ENCODE measurements around the gene CCDC9B.

Gene CCDC9B

DNA sequence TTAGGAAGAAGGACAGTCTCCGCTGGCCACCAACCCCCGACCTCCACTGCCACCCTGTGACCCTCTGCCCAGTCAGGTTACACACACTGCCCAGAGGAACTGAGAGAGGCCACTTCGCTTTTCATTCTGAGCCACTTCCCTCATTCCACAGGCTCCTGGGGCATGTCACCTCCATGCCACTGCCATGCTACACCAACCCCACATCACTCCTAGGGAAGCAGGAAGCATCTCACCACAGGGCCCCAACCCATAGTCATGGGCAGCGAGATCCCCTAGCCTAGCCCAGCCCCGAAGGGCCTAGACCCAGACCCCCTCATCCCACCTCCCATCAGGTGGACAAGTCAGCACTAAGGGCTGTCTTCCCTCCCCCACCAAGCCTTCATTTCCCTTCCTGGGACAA is 34.4 kb downstream of the CCDC9B start:
- DNase-seq: no peak

GRCh38 chr15:40305281-40305680 is 35.5 kb downstream of the CCDC9B start:
- DNase-seq: no peak

DNA sequence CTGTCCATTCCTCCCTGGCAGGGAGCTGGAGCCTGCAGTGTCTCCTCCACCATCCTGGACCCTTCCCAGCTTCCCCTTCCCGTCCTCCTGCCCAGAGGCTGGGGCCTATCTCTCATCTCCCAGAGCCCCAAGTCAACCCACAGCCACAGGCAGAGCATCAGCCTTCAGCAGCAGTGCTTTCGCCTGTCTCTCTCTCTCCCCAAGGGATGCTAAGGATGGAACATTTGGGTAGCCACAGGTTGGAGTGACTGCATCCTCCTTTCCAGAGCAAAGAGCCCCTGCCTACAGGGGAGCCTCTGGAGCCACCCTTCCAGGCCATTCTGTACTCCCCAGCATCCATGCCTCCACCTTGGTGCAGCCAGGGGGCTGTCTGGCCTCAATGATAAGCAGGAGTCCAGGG is 37.2 kb downstream of the CCDC9B start:
- no peak for DNase-seq

DNA sequence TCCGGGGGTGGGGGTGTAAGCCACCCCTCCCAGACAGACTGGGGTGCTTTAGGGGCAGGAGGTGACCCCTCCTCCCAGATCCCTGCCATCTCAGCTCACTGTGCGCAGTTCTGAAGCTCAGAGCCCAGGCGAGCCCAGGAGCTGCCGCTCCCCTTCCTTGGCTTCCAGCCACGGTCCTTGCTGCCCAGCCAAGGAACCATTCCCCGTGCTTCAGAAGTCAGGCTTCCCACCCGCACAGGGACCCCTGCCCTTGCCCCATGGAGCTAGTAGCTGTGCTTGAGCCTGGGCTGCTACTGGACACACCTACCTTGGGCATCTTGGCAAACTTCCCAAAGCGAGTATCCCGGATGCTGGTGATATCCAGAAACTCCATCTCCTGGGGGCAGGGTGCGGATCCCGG is 37.8 kb downstream of the CCDC9B start:
- DNase-seq: no peak

DNA sequence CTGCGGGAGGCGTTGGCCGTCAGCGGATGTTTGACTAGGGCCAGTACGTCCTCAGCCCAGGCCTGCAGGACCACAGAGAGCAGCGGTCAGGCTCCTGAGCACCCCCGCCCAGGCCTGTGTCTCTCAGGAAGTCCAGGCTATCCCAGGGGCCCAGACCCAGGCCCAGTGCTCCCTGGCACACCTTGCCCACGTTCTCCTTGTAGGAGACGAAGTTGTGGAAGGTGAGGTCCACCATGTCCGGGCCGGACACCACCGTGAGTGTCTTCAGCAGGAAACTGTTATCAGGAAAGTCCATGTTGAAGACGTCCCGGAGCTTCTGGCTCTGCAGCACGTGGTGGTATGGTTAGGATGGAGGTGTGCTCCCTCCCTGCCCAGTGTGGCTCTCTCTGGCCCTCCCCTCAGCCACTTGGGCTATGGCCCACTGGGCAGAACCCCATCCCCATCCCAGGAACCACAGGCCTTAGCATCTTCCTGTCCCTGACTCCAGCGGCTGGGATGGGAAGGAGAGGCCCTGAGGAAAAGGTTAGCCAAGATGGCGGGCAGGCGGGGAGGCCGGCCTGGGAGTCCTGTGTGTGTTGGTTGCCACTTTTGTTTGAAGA is 38.4 kb downstream of the CCDC9B start:
- no peak for DNase-seq

GRCh38 chr15:40301467-40302179 is 39.1 kb downstream of the CCDC9B start:
- DNase-seq: no peak

GRCh38 chr15:40300771-40301170 is 40.0 kb downstream of the CCDC9B start:
- DNase-seq: no peak

GRCh38 chr15:40300367-40300766 is 40.4 kb downstream of the CCDC9B start:
- no peak for DNase-seq

DNA sequence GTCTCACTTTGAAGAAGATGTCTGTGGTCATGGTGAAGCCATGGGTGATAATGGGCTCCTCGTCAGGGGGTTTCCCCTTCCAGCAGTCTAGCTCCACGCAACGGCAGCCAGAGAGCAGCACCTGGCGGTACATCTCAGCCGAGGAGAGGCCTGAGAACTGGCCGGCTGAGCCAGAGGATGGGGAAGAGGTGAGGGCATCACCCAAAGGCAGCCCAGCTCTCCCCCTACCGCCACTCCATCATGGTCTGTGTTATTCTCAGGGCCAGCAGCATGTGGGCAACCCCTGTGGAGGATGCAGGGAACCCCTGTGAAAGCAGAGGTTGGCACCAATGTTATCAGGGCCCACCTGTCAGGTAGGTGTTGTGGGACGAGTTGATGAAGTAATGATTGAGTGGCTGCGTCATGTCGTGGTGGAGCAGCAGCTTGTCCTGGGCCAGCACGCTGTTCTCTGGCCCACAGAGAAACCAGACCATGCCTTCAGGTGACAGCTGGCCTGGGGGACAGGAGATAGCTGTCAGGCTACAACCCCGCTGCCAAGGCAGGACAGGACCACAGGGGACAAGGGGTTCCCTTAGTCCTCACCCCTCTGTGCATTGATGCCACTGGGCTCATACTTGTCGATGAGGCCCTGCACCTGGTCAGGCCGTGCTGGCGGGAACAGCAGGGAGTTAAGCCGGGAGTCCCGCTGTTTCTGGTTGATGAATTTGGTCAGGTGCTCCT is 42.4 kb downstream of the CCDC9B start:
- no peak for DNase-seq

- no peak for DNase-seq
Observed at GRCh38 chr15:40297356-40297755, 43.4 kb downstream of the CCDC9B start.

DNA sequence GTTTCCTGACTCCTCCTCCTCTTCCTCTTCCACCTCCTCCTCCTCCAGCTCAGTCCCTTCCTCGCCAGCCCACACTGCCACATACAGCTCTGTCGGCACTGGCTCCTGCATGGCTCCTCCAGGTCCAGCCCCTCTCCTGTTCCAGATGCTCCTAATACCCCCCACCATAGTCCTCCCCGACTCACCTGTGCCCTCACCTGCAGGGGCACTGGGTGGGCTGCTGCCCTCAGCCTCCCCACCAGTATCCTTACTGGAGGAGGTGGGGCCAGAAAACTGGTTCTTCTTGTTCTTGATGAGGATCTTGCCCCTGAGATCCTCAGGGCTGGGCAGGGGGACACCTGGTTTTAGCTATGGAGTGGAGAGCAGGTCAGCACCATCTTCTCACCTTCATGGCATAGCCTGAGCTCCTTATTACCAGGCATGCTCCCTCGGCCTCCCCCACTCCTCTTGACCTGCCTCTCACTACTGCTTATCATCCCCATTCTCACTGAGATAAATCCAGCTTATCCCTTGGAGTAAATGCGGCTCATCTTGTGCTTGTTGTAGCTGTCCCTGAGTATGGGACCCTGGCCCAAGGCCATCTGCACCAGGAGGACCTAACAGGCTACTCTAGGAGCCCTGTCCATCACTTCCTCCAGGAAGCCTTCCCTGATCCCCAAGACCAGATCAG is 44.0 kb downstream of the CCDC9B start:
- DNase-seq: no peak

DNA sequence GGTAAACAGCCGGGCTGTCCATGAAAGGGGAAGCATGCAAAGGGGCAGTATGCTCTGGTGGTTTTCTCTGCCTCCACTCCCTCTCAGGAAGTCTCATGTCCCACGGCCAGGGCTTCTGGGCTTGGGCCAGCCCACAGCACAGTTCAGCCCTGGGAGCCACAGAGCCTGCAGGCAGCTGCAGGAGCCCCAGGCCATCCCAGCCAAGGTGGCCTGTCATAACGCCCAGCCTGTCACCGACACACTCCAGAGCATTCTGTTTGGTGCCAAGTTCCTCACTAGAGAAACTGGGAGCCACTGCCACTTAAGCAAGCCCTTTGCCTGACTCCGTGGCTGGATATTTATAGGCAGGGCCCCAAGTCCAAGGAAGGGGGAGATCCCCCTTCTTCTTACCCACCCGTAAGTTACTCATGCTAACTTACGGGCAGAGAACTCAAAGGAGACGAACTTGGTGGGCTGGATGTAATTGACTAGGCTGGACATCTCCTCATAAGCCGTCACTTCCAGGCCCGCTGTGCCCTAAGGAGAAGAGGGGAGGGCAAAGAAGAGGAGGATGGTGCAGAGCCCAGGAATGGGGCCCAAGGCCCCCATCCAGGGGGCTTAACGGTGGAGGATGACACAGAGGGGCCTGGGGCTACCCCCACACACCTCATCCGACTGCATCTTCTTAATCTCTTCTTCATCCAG is 44.7 kb downstream of the CCDC9B start:
- DNase-seq: no peak

GRCh38 chr15:40295297-40295696 is 45.4 kb downstream of the CCDC9B start:
- DNase-seq: no peak

- no peak for DNase-seq
Observed at GRCh38 chr15:40293905-40294895, 46.5 kb downstream of the CCDC9B start.

DNA sequence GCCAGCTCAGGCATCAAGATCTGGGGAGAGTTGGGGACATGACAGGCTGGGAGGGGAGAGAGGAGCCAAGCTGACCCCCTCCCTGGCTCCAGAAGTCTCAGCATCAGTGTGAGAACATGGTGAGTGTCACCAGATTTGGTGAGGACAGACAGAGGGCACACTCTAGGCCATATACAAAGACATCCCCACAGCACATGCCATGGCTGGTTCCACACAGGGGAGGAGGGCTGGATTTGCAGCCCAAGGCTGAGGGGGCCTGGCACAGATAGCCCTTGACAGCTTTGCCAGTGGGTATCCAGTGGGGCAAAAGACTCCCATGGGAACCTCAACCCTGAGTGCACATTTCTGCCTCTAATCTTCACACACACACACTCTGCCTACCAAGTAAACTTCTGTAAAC is 47.7 kb downstream of the CCDC9B start:
- no peak for DNase-seq

- no peak for DNase-seq
Observed at GRCh38 chr15:40292246-40292645, 48.5 kb downstream of the CCDC9B start.

DNA sequence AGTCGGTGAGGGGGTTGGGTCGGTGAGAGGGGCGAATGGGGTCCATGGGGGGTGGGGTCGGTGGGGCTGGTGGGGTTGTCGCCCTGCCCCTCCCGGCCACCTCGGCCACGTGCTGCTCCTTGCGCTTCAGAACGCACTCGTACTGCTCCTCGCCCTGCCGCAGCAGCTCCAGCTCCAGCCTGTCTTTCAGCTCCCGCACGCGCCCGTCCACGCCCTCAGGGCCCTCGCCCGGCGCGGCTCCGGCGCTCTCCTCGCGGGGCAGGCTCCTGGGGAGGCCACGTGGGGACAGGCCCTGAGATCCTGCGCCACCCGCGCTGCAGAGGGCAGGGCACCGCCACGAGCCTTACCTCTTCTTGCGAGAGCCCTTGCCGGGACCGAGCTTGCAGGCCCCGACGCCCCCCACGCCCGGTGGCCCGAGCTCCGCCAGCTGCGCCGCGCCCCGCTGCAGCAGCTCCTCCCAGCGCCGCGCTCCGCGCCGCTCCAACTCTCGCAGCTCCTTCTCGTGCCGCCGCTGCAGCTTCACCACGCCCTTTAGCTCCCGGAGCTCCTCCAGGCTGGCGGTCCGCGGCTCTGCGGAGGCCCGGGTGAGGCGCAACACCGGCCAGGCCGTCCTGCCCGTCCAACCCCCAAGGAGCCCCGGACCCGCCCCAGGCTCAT is 49.7 kb downstream of the CCDC9B start:
- no peak for DNase-seq

- no peak for DNase-seq
Observed at GRCh38 chr15:40290545-40290917, 50.2 kb downstream of the CCDC9B start.

- DNase-seq: no peak
Observed at GRCh38 chr15:40289140-40289775, 51.5 kb downstream of the CCDC9B start.

DNA sequence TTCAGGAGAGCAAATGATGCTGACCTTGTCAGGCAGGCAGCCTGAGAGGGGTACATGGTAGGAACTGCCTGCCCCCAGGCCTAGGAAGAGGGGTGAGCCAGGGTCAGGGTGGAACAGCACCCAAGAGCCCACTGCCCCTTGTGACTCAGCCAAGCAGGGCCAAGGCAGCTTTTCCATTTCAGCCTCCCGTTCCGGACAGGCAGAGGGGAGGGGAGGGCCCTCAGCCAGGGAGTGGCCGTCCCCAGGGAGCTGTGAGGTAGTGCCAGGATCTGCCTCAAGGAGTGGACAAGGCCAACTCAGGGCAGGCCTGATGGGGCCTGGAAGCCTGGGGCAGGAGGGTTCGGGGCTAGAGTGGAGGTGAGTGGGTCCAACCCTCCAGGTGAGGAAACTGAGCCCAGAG is 52.8 kb downstream of the CCDC9B start:
- DNase-seq: no peak

GRCh38 chr15:40287505-40287904 is 53.2 kb downstream of the CCDC9B start:
- no peak for DNase-seq
